GM19035 (cell line): ENCODE measurements around the gene MT1M.
"Not testable (repeated sequence)": the region's sequence is repeated elsewhere in the genome, so short reads cannot be mapped to it uniquely, and the experiment has no call there.

Experiments
- ATAC-seq: cut with Tn5 transposase; IDR thresholded peaks from one replicate; pipeline ENCODE4 v1.9.1; 2021; ENCODE audit not compliant: unreplicated experiment

Gene MT1M

GRCh38 chr16:56632156-56632847, at the start of gene MT1M:
MT1M (plus strand) TSS chr16:56632659; CDS start chr16:56632732, 73 bp downstream.
- no peak for ATAC-seq

DNA sequence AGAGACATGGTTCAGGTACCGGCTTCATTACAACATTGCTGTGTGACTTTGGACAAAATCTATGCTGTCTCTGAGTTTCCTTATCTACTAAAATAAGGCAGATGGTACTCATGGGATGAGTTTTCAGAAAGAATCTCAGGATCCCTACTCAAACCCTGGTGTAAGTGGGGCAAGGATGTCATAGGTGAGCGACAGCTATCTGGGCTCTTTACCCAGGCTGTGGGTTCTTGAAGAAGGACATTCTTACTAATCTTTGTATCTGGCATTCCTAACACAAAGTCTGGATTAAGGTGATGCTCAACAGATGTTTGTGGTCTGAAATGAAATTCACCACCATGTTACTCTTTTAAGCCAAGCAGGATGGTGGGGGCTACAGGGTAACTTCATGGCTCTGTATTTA, 49.5 kb upstream of the MT1M start:
- ATAC-seq: not testable (repeated sequence)

DNA sequence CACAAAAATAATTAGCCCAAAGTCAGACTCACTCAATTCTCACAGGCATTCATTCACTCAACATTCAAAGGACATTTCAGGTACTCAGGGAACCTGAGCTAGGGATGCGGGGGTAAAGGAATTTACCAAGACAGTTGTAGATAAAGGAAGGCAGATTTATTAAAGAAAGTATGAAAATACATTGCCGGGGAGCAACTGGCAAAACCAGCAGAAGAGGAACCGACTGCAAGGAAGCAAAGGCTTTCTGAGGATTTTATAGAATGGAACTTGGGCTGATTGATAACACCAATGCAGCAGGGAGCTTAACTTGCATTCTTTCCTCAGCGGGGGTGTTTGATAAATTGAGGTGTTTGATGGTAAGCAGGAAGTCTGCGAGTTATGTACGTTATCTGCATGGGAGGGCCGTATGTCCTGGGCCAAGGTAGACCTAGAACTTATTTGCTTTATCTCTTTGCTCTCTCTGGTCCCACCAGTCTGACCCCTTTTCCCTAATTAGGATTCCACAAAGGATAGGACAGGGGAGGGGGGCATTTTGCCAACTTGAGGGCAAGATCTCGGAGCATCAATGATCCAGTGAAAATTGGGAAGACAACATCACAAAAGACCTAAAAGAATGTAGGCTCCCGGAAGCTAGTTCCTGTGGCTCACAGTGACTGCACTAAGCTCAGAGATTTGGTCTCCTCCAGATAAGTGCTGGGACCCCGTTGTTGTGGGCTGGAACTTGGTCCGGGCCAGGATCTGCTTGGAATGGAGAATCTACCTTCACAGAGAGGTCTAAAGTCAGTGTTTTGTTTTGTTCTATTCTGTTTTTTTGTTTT, 48.9 kb upstream of the MT1M start:
- ATAC-seq: no peak

DNA sequence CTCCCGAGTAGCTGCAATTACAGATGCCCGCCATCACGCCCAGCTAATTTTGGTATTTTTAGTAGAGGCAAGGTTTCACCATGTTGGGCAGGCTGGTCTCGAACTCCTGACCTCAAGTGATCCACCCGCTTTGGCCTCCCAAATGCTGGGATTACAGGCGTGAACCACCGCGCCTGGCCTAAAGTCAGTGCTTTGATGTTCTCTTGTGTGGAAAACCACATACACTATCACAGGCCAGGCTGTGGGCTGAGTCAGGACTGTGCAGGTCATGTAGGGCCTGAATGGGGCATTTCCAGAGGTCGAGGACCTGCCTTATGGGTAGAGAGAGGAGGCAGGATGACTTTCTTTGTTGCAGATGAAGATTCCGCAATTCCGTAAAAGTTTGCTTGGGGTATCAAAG, 48.2 kb upstream of the MT1M start:
- no peak for ATAC-seq

DNA sequence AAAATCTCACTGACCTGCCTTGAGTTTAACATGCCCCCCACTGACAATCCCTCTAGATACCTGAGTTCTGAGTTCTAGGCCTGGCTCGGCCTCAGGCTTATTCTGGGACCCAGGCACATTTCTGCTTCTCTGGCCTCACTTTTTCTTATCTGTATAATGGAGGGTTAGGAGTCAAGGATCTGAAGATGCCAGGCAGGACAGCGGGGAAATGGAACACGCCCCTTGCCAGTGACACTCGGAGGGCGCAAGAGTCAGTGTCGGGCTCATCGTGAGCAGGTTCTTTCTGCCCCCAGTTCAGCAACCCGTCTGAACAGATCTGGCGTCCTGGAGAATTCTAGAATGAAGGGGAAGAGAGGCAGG, 43.7 kb upstream of the MT1M start:
- no peak for ATAC-seq

DNA sequence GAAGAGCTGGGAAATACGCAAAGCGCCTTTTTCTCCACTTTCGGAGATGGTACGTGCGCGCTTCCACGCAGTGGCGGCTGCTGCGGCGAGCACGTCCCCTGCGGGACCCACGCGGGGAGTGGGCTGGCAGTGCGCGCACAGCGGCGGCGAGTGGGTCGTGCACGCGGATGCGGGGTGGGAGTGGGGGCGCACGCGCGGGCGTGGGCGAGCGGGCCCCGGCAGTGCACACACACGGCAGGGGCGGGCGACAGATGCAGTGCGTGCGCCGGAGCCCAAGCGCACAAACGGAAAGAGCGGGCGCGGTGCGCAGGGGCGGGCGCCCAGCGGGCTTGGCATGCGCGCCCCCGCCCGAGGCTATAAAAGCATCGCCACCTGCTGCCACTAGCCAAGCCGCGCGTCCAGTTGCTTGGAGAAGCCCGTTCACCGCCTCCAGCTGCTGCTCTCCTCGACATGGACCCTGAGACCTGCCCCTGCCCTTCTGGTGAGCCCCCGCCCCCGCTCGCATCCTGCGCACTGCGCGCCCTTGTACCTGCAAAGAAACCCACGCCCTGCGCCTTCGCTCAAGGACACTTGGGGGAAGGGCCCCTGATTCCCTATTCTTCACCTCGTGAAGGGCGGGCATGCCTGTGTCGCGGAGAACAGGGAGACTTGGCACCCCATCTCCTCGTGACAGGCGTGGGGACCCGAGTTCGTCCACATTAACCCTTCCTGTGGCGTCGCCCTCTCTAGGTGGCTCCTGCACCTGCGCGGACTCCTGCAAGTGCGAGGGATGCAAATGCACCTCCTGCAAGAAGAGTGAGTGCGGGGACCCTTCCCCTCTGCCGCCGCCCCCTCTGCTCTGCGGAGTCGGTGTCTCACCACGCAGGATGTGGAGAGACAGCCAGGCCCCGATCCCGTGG, 43.1 kb upstream of the MT1M start, which contains the start of gene MT3:
Gene MT3, plus strand, starts transcription at position 388 of the 899 bp plus-strand sequence. Its CDS starts 63 bp downstream, at position 451.
- no peak for ATAC-seq

DNA sequence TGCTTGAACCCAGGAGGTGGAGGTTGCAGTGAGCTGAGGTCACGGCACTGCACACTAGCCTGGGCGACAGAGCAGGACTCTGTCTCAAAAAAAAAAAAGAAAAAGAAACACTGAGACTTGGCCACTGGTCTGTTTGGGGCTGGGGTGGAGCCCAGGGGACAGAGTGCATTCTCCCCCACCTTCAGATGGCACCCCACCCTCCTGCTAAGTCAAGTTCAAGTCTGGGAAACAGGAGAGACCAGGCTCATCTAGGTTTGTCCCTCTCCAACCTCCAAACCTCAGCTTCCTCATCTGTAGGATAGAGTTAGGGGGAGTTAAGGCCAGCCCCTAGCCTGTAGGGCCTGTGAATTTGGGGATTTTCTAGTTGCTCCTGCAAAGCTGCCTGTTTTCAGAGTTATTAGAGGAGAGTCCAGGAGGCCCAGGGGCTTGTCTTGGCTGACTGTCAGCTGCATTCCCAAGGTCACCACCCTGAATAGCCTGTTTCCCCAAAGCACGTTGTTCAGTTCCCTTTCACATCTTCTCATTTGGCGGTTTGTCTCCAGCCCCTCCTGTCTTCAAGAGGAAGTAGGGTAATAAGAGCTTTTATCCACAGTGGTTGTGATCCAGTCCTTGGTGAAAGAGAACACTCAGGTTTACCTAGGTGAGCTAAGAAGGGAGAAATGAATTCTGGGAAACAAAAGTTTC, 40.9 kb upstream of the MT1M start:
- ATAC-seq: no peak

- ATAC-seq: no peak
Observed at GRCh38 chr16:56593573-56594291, 38.7 kb upstream of the MT1M start.

DNA sequence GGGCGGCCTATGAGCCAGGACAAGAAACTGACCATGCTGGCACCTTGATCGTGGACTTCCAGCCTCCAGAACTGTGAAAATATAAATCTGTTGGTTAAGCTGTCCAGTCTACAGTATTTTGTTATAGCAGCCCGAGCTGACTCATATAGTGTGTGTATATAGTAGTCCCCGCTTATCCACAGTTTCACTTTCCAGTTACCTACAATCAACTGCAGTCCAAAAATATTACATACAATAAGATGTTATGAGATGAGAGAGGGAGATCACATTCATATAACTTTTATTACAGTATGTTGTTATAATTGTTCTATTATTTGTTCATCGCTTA, 38.2 kb upstream of the MT1M start:
- ATAC-seq: no peak

GRCh38 chr16:56600398-56600999, 32.0 kb upstream of the MT1M start:
- ATAC-seq: no peak

- ATAC-seq: no peak
Observed at GRCh38 chr16:56601325-56601724, 31.1 kb upstream of the MT1M start.

DNA sequence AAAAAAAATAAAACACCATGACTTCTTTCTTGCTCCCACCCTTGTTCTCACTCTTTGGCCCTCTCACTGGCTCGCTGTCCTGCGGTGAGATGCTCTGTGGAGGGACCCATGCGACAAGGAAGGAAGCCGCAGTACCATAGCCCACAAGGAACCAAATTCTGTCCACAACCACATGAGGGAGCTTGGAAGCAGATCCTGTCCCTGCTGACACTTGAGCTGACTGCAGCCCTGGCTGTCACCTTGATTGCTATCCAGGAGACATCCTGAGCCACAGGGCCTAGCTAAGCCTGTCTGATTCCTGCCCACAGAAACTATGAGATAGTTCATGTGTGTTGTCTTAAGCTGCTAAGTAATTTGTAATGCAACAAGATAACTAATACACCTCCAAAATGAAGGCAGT, 28.9 kb upstream of the MT1M start:
- no peak for ATAC-seq

GRCh38 chr16:56604966-56605365, 27.5 kb upstream of the MT1M start:
- no peak for ATAC-seq

GRCh38 chr16:56605475-56605874, 27.0 kb upstream of the MT1M start:
- no peak for ATAC-seq

DNA sequence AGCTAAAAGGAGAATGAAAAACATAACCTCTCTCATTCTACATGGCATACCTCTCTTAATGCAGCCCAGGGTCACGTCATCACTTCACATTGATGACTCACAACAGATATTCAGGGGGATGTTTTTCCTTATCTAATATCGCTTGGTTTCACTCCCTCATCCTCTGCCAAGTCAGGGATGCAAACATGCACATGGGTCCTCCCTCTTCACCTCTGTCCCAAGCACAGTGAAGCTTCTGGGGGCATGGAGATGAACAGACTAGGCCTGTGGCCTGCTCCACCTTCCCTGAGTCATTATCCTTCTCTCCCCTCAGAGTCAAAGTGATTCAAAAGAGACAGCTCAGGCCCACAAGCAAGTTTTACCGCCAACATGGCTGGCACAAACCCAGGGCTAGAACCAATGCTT, 26.4 kb upstream of the MT1M start:
- ATAC-seq: no peak

- ATAC-seq: no peak
Observed at GRCh38 chr16:56606476-56607108, 25.9 kb upstream of the MT1M start.

GRCh38 chr16:56607109-56607618, 25.3 kb upstream of the MT1M start:
- no peak for ATAC-seq

DNA sequence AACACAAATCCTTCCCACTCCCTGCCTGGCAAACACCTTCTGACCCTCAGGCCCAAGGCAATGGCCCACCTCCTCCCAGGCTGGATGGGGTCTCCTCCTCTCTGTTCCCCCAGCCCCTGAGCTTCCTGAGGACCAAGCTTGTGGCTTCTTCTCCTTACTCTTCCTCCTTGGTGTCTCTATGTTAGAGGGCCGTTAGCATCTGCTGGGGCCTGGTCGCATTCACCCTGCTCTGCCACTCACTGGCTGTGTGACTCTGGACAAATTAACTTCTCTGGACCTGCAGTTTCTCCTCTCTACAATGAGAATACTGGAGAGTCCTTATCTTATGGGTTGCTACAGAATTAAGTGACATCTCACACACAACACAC, 24.8 kb upstream of the MT1M start:
- ATAC-seq: no peak
